OCI-LY1 (cell line): ENCODE results near the gene STK32C.

ENCODE experiments used
- CTCF ChIP-seq: fragments of 200-600 bp; sonication (generic), shearing (Covaris generic); IDR thresholded peaks from 2 replicates; pipeline ENCODE4 v1.5.1; 2017; ENCODE audit warnings: mild to moderate bottlenecking, antibody characterized with exemption, low read length, moderate library complexity, mixed read lengths
- EZH2 ChIP-seq: fragments of 200-600 bp; sonication (generic), shearing (Covaris generic); IDR thresholded peaks from 2 replicates; pipeline ENCODE4 v1.8.0; 2017; ENCODE audit warnings: borderline replicate concordance, mixed run types, mild to moderate bottlenecking, antibody characterized with exemption, low read length, moderate library complexity, mixed read lengths

GRCh38 chr10:132328738-132329137 is 21.0 kb upstream of the STK32C start:
- TF ChIP-seq EZH2 (no peak), CTCF (no peak)
